Spleen (tissue), 7 donors: ENCODE data around the gene BTLA.

ENCODE experiments used
- POLR2A ChIP-seq, 3 donors: fragments of 450-650 bp; IDR thresholded peaks; one replicate each; pipeline ENCODE4 v1.5.1; 2017; ENCODE audit warnings: antibody characterized with exemption in 3 of 3, mild to moderate bottlenecking in 1 of 3
- TF ChIP-seq, protein P1 (sequence below), 11 experiments: fragments of 200-600 bp in 7 of 11; fragments of 450-650 bp in 4 of 11; sonication (generic) in 4 of 11; IDR thresholded peaks in 8 of 11; conservative IDR thresholded peaks in 3 of 11; 1 replicate in 7 of 11; 2 replicates in 4 of 11; pipeline versions ENCODE4 v1.4.0 to v1.8.0; 2016 to 2021; ENCODE audit warnings: antibody characterized with exemption in 11 of 11, inconsistent platforms in 4 of 11, mild to moderate bottlenecking in 1 of 11
- donor health status: DM: no; HTN: no; CAD: no; lungs with moderate emphysema.
- donor health status: DM: no; HTN: no; CAD: no.
- donor health status: DM: no; HTN: no; CAD: no.

DNA sequence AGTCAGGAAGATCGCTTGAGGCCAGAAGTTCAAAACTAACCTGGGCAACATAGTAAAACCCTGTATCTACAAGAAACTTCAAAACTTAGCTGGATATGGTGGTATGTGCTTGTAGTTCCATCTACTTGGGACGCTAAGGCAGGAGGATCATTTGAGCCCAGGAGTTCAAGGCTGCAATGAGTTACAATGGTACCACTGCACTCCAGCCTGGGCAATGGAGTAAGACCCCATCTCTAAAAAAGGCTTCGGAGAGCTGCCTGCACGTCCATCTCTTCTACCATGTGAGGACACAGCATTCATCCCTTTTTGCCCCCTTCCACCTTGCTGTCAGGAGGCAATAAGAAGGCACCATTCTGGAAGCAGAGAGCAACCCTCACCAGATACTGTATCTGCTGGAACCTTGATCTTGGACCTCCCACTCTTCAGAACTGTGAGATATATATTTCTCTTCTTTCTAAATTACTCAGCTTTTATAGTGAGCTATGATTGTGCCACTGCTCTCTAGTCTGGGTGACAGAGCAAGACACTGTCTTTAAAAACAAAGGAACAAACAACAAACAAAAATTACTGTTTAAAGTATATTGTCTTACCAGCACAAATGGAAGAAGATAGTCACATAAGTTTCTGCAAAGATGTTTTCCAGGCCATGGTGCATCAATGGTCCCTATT is 4.2 kb upstream of the BTLA start:
- no peak for TF ChIP-seq POLR2A (IDR thresholded peaks at IDR 0.05)
- TF ChIP-seq, protein P1, sequence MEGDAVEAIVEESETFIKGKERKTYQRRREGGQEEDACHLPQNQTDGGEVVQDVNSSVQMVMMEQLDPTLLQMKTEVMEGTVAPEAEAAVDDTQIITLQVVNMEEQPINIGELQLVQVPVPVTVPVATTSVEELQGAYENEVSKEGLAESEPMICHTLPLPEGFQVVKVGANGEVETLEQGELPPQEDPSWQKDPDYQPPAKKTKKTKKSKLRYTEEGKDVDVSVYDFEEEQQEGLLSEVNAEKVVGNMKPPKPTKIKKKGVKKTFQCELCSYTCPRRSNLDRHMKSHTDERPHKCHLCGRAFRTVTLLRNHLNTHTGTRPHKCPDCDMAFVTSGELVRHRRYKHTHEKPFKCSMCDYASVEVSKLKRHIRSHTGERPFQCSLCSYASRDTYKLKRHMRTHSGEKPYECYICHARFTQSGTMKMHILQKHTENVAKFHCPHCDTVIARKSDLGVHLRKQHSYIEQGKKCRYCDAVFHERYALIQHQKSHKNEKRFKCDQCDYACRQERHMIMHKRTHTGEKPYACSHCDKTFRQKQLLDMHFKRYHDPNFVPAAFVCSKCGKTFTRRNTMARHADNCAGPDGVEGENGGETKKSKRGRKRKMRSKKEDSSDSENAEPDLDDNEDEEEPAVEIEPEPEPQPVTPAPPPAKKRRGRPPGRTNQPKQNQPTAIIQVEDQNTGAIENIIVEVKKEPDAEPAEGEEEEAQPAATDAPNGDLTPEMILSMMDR (IDR thresholded peaks at IDR 0.05 in 8 of 11, conservative IDR thresholded peaks at IDR 0.05 in 3 of 11) = no peak
